ENCODE data around the gene CEP250.

Gene CEP250

DNA sequence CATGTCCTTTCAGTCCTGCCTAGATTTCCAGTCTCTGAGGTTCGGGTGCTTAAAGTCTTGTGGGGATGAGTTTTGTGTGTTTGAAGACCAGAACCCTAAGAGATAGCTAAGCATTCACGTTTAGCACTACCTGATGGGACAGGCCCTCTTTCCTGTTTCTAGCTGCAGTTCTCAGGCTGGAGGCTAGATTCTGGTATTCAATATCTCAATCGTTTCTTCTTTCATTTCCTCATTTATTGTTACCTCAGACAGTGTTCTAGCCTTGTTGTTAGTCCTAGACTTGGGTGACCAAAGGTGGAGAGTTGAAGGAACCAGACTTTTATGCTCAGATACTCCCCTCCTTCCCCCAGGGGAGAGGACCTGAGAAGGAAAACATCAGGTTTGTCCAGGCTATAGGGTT, 16.8 kb downstream of the CEP250 start:
- TF ChIP-seq, protein P1, sequence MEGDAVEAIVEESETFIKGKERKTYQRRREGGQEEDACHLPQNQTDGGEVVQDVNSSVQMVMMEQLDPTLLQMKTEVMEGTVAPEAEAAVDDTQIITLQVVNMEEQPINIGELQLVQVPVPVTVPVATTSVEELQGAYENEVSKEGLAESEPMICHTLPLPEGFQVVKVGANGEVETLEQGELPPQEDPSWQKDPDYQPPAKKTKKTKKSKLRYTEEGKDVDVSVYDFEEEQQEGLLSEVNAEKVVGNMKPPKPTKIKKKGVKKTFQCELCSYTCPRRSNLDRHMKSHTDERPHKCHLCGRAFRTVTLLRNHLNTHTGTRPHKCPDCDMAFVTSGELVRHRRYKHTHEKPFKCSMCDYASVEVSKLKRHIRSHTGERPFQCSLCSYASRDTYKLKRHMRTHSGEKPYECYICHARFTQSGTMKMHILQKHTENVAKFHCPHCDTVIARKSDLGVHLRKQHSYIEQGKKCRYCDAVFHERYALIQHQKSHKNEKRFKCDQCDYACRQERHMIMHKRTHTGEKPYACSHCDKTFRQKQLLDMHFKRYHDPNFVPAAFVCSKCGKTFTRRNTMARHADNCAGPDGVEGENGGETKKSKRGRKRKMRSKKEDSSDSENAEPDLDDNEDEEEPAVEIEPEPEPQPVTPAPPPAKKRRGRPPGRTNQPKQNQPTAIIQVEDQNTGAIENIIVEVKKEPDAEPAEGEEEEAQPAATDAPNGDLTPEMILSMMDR (conservative IDR thresholded peaks at IDR 0.05; ENCODE audit: low read depth), result no peak
- no peak overlapping the region for H3K27ac ChIP-seq
- DNase-seq (ENCODE audit: low spot score), result no peak
- ChIA-PET CTCF (no interaction called here), POLR2A (ENCODE audit: low non-redundant PET) (interaction anchor here (0.6 kb wide), 1 partner anchor 874 kb away, joined by 3 read pairs; no protein-coding TSS in a partner anchor)

DNA sequence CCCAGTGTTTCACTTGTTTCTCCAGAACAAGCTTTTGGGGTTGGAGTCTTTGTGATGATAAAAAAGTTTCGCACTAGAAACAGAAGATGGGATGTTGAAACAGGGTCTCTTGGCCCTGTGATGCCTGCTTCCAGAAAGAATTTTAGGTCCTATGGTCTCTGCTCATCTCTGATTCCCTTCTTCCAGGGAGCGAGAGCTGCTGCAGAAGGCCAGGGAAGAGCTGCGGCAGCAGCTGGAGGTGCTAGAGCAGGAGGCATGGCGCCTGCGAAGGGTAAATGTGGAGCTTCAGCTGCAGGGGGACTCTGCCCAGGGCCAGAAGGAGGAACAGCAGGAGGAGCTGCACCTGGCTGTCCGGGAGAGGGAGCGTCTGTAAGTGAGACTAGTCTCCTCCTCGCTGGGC, 18.3 kb downstream of the CEP250 start:
- no peak for DNase-seq (ENCODE audit: low spot score)
- H3K27ac ChIP-seq, result no peak overlapping the region
- CTCF ChIA-PET, result interaction anchor here (0.7 to 1.4 kb wide), 3 partner anchors 9 to 304 kb away, joined by 3 to 4 read pairs (median 3); no protein-coding TSS in a partner anchor
- POLR2A ChIA-PET (ENCODE audit: low non-redundant PET), result no interaction called here
- TF ChIP-seq, protein P1 (conservative IDR thresholded peaks at IDR 0.05; ENCODE audit: low read depth), result no peak

GRCh38 chr20:35474303-35474871, 19.0 kb downstream of the CEP250 start:
- H3K27ac ChIP-seq, result no peak overlapping the region
- DNase-seq (ENCODE audit: low spot score), result no peak
- TF ChIP-seq, protein P1 (conservative IDR thresholded peaks at IDR 0.05; ENCODE audit: low read depth), result no peak
- CTCF ChIA-PET, result interaction anchor here (0.5 to 1.4 kb wide), 7 partner anchors 8 to 305 kb away, joined by 3 to 6 read pairs (median 3); no protein-coding TSS in a partner anchor
- POLR2A ChIA-PET (ENCODE audit: low non-redundant PET), result no interaction called here

- CTCF ChIA-PET, result interaction anchor here (0.6 kb wide), 1 partner anchor 249 kb away, joined by 3 read pairs; no protein-coding TSS in a partner anchor
- DNase-seq (ENCODE audit: low spot score), result no peak
- TF ChIP-seq, protein P1 (conservative IDR thresholded peaks at IDR 0.05; ENCODE audit: low read depth), result no peak
- no peak overlapping the region for H3K27ac ChIP-seq
- POLR2A ChIA-PET (ENCODE audit: low non-redundant PET), result no interaction called here
Measured at GRCh38 chr20:35476288-35476687, 20.9 kb downstream of the CEP250 start.

DNA sequence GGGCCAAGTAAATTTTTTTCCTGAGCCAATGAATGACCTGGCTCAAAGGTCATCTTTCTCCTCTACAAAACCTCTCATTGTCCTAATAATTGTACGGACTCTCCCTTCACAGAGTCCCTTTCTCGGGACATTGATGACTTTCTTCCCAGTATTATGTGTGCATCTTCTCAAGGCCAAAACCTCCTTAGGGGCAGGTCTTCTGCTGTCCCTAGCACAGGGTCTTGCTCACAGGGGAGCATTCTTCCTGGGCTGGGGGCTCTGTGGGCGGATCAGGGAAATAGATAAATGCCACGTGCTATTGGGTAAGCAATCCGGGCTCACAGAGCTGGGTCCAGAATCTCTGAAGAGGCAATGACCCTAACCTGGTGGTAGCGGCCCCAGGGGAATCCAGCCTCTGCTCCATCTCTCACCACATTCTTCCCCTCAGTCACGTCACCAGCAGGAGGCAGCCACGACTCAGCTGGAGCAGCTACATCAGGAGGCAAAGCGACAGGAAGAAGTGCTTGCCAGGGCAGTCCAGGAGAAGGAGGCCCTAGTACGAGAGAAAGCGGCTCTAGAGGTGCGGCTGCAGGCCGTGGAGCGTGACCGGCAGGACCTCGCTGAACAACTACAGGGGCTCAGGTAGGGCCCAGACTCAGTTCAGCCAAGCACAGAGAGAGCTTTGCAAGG, 23.5 kb downstream of the CEP250 start:
- DNase-seq (ENCODE audit: low spot score), result no peak
- TF ChIP-seq, protein P1 (conservative IDR thresholded peaks at IDR 0.05; ENCODE audit: low read depth), result no peak
- no peak overlapping the region for H3K27ac ChIP-seq
- ChIA-PET POLR2A (ENCODE audit: low non-redundant PET) (no interaction called here), CTCF (interaction anchor here (0.6 to 1.4 kb wide), 4 partner anchors 16 to 188 kb away, joined by 3 to 6 read pairs (median 4); no protein-coding TSS in a partner anchor)

GRCh38 chr20:35479798-35480197, 24.4 kb downstream of the CEP250 start:
- ChIA-PET CTCF (interaction anchor here (0.6 to 1.4 kb wide), 2 partner anchors 17 to 187 kb away, joined by 5 to 6 read pairs; no protein-coding TSS in a partner anchor), POLR2A (ENCODE audit: low non-redundant PET) (no interaction called here)
- H3K27ac ChIP-seq, result no peak overlapping the region
- no peak for DNase-seq (ENCODE audit: low spot score)
- TF ChIP-seq, protein P1 (conservative IDR thresholded peaks at IDR 0.05; ENCODE audit: low read depth), result no peak

Data from RWPE1 (cell line).